GM12872 (cell line): Measurements from ENCODE around the gene ACTL7A.
A peak's percentile ranks its signal among the peaks of the same experiment; 100 is the strongest.

Experiments
- TF ChIP-seq, protein P1 (sequence below): IDR thresholded peaks from 3 replicates; pipeline ENCODE4 v1.5.1; 2011; ENCODE audit warnings: low read depth, mild to moderate bottlenecking, low read length, moderate library complexity; ENCODE audit not compliant: insufficient read depth

The ACTL7A gene

DNA sequence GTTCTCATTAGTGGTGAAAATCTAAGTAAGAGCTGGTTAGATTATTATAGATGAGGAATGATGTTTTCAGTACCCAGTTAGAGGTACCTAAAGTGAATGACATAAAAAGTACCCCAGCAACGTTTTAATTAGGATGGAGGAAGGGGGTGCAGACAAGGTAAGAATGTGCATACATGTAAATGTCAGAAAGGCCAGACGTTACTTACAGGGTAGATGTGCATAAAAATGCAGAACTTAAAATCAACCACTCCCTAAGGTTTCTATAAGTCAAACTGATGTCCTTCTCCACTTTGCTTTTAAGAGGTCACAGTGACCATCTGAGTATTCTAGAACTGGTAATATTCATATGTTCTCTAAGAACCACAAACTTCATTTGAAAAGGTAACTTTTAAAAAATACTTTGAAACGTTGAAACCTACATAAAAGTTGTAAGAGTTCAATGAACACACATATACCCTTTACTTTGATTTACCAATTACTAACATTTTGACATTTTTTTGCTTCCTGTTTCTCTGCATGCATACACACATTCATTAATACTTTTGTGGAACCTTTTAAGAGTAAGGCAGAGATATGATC, 18.8 kb downstream of the ACTL7A start:
- TF ChIP-seq, protein P1, sequence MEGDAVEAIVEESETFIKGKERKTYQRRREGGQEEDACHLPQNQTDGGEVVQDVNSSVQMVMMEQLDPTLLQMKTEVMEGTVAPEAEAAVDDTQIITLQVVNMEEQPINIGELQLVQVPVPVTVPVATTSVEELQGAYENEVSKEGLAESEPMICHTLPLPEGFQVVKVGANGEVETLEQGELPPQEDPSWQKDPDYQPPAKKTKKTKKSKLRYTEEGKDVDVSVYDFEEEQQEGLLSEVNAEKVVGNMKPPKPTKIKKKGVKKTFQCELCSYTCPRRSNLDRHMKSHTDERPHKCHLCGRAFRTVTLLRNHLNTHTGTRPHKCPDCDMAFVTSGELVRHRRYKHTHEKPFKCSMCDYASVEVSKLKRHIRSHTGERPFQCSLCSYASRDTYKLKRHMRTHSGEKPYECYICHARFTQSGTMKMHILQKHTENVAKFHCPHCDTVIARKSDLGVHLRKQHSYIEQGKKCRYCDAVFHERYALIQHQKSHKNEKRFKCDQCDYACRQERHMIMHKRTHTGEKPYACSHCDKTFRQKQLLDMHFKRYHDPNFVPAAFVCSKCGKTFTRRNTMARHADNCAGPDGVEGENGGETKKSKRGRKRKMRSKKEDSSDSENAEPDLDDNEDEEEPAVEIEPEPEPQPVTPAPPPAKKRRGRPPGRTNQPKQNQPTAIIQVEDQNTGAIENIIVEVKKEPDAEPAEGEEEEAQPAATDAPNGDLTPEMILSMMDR, result no peak

DNA sequence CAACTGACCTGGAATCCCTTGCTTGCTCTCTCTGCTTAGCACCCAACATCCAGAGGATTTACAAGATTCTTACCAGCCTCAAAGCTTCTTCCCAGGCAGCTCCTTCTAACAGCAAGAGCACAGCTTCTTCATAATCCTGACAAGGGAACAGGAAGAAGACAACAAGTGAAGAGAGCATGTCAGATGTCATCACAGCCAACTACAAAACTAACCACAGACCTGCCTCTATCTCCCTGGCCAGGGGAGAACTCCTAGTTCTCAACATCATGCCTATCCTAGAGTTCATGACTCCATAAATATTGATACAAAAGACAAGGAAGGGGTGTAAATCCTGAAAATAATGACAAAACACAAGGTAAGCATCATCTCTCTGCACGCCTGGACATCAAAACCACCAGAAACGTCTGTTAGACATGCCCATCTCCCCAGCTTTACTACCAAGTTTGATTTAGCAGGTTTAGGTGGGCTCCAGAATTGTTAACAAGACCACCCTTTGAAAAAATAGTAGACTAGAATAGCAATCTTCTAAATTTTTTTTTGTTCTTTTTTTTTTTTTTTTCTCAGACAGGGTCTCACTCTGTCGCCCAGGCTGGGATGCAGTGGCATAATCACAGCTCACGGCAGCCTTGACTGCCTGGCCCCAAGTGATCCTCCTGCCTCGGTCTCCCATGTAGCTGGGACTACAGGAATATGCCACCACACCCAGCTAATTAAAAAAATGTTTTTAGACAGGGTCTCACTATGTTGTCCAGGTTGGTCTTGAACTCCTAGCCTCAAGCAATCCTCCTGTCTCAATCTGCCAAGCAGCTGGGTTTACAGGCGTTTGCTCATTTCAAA, 20.2 kb downstream of the ACTL7A start:
- TF ChIP-seq, protein P1, result no peak

DNA sequence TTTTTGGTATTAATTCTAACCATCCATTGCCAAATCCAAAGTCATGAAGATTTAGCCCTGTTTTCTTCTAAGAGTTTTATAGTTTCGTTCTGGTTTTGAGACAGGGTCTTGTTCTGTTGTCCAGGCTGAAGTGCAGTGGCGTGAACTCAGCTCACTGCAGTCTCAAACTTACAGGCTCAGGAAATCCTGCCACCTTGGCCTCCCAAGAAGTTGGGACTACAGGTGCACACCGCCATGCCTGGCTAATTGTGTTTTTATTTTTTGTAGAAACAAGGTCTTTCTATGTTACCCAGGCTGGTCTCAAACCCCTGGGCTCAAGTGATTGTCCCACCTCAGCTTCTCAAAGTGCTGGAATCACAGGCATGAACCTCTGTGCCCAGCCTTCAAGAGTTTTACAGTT, 21.0 kb downstream of the ACTL7A start:
- TF ChIP-seq, protein P1, result no peak

DNA sequence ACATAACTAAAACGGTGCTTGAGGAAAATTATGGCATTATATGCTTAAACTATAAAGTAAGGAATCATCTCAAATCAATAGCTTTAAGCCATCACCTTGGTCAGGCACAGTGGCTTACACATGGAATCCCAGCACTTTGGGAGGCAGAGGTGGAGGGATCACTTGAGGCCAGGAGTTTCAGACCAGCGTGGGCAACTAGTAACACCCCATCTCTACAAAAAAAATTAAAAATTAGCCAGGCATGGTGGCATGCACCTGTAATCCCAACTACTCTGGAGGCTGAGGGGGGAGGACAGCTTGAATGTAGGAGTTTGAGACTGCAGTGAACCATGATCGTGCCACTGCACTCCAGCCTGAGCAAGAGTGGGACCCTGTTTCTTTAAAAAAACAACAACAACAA, 22.6 kb downstream of the ACTL7A start:
- TF ChIP-seq, protein P1, result no peak

DNA sequence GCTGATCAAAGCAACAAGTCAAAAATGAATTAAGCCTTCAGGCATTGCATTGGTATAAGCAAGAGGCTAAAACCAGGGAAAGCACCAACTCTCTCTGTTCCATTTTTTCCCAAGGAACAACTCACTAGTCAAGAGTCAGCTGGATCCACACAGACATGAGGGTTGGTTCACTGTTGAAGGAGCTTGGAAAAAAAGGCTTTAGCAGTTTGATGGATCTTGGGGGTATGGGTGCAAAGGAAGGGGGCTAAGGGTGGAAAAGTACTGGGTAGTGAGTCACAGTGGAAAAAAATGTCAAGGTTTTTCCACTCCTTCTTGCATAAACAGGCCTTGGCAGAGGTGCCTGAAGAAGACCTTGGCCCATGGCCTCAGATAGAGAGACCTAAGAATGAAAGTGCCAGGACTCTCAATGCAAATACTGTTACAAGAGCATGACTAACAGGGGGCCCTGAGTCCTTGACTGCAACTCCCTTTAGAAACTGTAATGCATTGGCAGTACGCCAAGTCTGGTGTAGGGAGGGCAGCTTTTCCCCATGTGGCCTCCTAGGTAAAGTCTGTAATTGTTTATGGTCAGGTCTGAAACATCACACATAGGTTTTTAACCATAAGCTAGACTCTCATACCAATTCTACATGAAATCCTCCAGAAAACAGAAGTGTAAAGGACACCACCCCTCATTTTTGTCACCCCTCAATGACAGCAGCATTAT, 23.7 kb downstream of the ACTL7A start:
- TF ChIP-seq, protein P1, result no peak

DNA sequence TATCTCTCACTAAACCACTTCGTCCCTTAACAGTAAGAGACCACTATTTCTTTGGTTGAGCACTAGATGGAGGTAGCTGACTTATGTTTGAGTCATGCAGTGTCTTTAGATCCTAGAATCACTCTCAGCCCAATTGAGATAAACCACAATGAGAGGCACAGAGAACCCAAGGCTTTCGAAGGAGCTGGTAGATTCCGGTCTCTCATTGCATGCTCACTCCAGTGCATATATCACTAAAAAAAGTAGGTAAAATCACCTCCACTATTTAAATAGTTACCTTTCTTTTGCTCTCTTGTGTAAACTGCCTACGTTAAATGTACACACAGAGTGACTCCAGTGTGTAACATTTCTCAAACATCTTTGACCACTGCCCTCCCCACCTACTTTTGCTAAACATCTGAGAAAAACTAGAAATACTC, 27.6 kb downstream of the ACTL7A start:
- TF ChIP-seq, protein P1, result 0 out of 3 replicates have a peak, but pooled peaks have one; percentile 7
